ENCODE data around the gene FOXN1.

Gene FOXN1

GRCh38 chr17:28498652-28499363 lies 7.3 kb upstream of the FOXN1 start:
- no peak for TF ChIP-seq CTCF (IDR thresholded peaks at IDR 0.05; ENCODE audit: poor library complexity, severe bottlenecking)
- Histone ChIP-seq H3K36me3 (ENCODE audit: low read depth) (no peaks in the 10 kb centered on the region), H3K27me3 (ENCODE audit: insufficient read depth, poor library complexity, severe bottlenecking) (no peaks in the 10 kb centered on the region), H3K27ac (ENCODE audit: poor library complexity, severe bottlenecking) (no peak overlapping the region), H3K9me3 (ENCODE audit: severe bottlenecking) (no peaks in the 10 kb centered on the region), H3K4me3 (ENCODE audit: severe bottlenecking) (no peak overlapping the region), H3K4me1 (ENCODE audit: insufficient read depth, poor library complexity, severe bottlenecking) (no peaks in the 10 kb centered on the region)
- no peak for ATAC-seq (ENCODE audit: low read depth)
- DNase-seq (ENCODE audit: low spot score), result no peak

- Histone ChIP-seq H3K27me3 (ENCODE audit: insufficient read depth, poor library complexity, severe bottlenecking) (no peaks in the 10 kb centered on the region), H3K9me3 (ENCODE audit: severe bottlenecking) (no peaks in the 10 kb centered on the region), H3K36me3 (ENCODE audit: low read depth) (no peaks in the 10 kb centered on the region), H3K4me1 (ENCODE audit: insufficient read depth, poor library complexity, severe bottlenecking) (no peaks in the 10 kb centered on the region), H3K4me3 (ENCODE audit: severe bottlenecking) (no peak overlapping the region), H3K27ac (ENCODE audit: poor library complexity, severe bottlenecking) (no peak overlapping the region)
- no peak for TF ChIP-seq CTCF (IDR thresholded peaks at IDR 0.05; ENCODE audit: poor library complexity, severe bottlenecking)
- DNase-seq (ENCODE audit: low spot score) (no peak), ATAC-seq (ENCODE audit: low read depth) (no peak)
These were observed 6.8 kb upstream of the FOXN1 start for GRCh38 chr17:28499364-28499664.

GRCh38 chr17:28499684-28500357 lies 6.3 kb upstream of the FOXN1 start:
- no peak for ATAC-seq (ENCODE audit: low read depth)
- DNase-seq (ENCODE audit: low spot score), result no peak
- Histone ChIP-seq H3K9me3 (ENCODE audit: severe bottlenecking) (no peaks in the 10 kb centered on the region), H3K36me3 (ENCODE audit: low read depth) (no peaks in the 10 kb centered on the region), H3K4me1 (ENCODE audit: insufficient read depth, poor library complexity, severe bottlenecking) (no peaks in the 10 kb centered on the region), H3K27me3 (ENCODE audit: insufficient read depth, poor library complexity, severe bottlenecking) (no peaks in the 10 kb centered on the region), H3K4me3 (ENCODE audit: severe bottlenecking) (no peak overlapping the region), H3K27ac (ENCODE audit: poor library complexity, severe bottlenecking) (no peak overlapping the region)
- TF ChIP-seq CTCF (IDR thresholded peaks at IDR 0.05; ENCODE audit: poor library complexity, severe bottlenecking), result no peak

- DNase-seq (ENCODE audit: low spot score), result no peak
- no peak overlapping the region for H3K27ac ChIP-seq (ENCODE audit: poor library complexity, severe bottlenecking)
- no peaks in the 10 kb centered on the region for H3K27me3 ChIP-seq (ENCODE audit: insufficient read depth, poor library complexity, severe bottlenecking)
- H3K4me1 ChIP-seq (ENCODE audit: insufficient read depth, poor library complexity, severe bottlenecking), result peaks cover 5% of the 10 kb centered on the region
- no peaks in the 10 kb centered on the region for H3K9me3 ChIP-seq (ENCODE audit: severe bottlenecking)
- no peak overlapping the region for H3K4me3 ChIP-seq (ENCODE audit: severe bottlenecking)
- no peaks in the 10 kb centered on the region for H3K36me3 ChIP-seq (ENCODE audit: low read depth)
- TF ChIP-seq CTCF (IDR thresholded peaks at IDR 0.05; ENCODE audit: poor library complexity, severe bottlenecking), result no peak
- no peak for ATAC-seq (ENCODE audit: low read depth)
These were observed 5.3 kb upstream of the FOXN1 start for GRCh38 chr17:28500712-28501379.

All from RWPE2 (cell line).